HG02610 (cell line): ENCODE data around the gene SLC27A3.

ENCODE experiments used
- ATAC-seq: cut with Tn5 transposase; IDR thresholded peaks from one replicate; pipeline ENCODE4 v1.9.1; 2021; ENCODE audit warnings: mild to moderate bottlenecking, moderate library complexity; ENCODE audit not compliant: unreplicated experiment

SLC27A3 gene, protein sequence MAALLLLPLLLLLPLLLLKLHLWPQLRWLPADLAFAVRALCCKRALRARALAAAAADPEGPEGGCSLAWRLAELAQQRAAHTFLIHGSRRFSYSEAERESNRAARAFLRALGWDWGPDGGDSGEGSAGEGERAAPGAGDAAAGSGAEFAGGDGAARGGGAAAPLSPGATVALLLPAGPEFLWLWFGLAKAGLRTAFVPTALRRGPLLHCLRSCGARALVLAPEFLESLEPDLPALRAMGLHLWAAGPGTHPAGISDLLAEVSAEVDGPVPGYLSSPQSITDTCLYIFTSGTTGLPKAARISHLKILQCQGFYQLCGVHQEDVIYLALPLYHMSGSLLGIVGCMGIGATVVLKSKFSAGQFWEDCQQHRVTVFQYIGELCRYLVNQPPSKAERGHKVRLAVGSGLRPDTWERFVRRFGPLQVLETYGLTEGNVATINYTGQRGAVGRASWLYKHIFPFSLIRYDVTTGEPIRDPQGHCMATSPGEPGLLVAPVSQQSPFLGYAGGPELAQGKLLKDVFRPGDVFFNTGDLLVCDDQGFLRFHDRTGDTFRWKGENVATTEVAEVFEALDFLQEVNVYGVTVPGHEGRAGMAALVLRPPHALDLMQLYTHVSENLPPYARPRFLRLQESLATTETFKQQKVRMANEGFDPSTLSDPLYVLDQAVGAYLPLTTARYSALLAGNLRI

GRCh38 chr1:153774780-153775457, at the start of gene SLC27A3:
SLC27A3 (plus strand) TSS chr1:153775407; CDS start chr1:153775498, 91 bp downstream.
- peak; percentile 28 for ATAC-seq

DNA sequence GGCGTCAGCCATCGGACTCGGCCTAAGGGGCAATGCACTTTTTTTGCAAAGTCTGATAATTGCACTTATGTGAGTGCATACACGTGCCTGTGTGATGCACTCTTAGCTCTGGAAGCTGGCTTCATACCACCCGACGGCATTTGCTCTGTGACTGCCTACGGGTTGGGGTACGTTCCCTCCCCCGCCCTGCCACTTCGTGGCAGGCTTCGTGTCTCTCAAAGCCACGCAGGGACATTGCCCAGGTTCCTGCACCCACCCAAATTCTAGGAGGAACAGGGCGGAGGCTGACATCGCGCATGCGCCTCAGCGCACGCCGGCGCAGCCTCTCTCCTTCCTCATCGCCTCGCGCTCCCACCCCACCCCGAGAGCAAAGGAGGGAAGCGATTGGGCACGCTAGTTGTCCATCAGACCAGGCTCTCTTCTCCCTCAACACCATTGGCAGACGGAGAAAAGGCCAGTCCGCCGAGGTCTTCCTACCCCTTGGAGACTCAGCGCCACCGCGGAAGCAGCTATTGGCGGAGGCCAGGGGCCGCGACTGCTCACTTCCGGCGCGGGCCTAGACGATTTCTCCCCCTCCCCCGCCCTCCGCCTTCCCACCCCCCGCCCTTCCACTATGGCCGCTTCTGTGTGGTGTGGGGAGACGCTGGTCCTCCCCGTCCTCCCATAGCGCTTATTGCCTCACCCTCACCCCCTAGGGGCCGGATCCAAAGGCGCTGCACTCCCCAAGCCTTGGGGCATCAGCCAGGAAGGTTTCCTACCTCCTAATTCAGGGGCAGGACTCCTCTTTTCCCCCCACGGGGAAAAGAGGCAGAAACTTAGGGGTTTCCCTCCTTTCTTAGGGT, 47.5 kb upstream of the SLC27A3 start, which contains the start of gene INTS3:
Gene INTS3 (plus strand): TSS at position 588 of the 842 bp plus-strand sequence. CDS start 585 bp downstream, outside the sequence.
- peak; percentile 94 for ATAC-seq

DNA sequence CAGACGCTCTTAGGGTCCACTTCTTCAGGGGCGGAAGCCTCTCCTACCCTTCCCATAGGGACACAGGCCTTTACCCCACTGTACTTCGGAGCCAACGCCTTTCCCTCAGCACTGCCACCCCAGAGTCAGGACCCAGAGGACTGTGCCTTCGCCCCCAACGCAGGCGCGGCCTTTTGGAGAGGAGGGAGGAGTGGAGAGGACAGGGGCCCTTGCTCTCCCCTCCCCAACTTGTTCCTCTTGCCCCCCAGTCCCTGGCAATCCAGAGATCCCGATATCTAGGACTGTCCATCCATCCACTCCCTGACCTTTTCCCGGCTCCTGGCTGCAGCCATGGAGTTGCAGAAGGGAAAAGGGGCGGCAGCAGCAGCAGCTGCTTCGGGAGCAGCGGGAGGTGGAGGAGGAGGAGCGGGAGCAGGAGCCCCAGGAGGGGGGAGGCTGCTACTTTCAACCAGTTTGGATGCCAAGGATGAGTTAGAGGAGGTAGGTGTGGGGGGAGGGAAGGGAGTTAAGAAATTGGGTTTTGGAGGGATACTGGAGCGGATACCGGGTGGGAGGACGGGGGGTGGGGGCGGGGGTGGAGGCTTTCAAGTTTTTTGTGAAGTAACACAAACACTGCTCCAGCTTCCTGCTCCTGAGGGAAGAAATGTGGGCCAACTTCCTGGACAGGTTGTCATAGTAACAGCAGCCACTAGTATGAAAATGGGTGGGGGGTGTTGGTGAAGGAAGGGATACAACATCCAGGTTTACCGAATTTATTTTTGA, 46.7 kb upstream of the SLC27A3 start:
- ATAC-seq: no peak

DNA sequence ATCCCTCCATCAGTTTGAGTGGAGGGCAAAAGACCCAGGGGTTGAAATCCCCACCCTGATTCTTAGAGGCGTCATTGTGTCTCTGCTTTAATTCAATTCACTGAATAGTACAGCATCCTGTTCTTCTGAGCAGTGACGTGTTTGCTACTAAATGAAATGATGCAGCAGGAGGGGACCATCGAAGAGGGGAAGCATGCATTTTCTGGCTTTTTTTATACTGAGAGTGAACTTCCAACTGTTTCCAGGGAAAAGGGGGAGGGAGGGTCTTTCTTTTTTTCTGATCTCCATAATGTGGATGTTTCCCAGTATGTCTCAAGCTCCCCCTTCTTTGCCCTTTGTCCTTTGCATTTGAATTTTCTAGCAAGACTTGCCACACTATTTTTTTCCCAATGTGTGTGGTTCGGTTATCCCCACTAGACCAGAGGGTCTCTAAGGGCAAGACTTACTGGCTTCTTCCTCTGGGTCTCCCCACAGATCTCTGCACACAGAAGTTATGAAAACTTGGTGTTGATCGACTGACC, 44.7 kb upstream of the SLC27A3 start:
- no peak for ATAC-seq

DNA sequence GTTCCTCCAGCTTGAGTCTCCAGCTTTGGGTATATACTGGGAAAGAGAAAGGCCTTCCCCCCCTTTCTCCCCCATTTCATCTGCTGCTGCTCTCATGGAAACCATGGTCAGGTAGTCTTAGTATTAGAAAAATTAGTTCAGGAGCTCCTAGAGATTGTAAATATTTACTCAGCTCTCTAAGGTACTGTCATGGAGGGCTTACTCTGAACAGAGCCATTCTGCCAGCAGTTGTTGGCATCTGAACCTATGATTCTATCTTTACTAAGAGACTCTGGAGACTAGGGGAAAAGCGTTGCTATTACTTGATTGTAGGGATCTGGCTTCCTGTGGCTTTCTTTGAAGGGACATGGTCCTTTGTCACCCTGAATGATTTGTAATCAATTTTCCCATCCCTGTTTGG, 41.2 kb upstream of the SLC27A3 start:
- ATAC-seq: no peak

- ATAC-seq: peak; percentile 26
Measured at GRCh38 chr1:153734396-153735089, 40.7 kb upstream of the SLC27A3 start.

- ATAC-seq: no peak
Measured at GRCh38 chr1:153735090-153735420, 40.2 kb upstream of the SLC27A3 start.

DNA sequence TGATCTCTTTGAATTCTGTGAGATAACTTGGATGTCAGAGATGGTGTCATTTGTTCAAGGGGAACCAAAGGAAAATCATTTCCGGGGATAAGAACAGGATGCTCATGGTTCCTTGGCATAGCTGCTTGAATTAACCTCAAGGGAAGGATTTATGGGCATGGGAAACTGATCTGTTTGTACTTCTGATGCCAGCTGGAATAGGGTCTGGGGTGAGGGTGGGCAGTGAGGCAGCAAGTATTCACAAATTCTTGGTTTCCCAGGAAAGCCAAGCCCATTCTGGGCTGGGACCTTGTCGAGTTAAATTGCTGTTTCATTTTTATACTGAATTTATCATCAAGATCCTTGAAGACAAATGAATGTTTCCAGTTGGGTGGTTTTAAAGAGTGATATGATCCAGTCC, 33.2 kb upstream of the SLC27A3 start:
- ATAC-seq: no peak

- ATAC-seq: peak; percentile 77
Measured at GRCh38 chr1:153742411-153743142, 32.6 kb upstream of the SLC27A3 start.

DNA sequence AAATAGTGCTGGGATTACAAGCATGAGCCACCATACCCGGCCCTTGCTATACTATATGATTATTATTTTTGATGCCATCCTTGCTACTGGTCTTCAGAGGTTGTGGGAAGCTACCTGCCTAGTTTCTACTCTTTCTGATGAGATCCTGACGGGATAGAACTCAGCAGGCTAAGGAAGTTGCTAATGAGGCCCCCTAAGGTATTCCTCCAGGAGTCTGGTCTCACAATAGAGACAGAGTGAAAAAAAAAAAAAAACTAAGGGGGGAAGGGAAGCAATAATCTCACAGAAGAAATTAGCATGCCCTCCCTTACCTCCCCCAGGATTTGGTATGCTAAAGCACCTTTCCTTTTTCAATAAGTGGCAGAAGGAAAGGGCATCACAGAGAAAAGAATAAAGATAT, 29.8 kb upstream of the SLC27A3 start:
- ATAC-seq: no peak

DNA sequence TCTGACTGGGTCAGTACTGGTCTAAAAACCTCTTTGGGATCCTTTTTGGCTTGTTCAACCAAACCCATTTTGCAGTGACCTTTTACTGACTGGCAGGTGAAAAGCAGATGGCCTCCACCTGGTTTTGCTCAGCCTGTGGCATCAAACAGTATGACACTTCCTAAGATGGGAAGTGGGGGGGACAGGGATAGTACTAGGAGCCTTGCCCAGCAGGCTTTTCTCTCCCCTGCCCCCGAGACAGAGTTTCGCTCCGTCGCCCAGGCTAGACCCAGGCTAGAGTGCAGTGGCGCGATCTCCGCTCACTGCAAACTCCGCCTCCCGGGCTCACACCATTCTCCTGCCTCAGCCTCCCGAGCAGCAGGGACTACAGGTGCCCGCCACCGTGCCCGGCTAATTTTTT, 29.0 kb upstream of the SLC27A3 start:
- ATAC-seq: no peak

DNA sequence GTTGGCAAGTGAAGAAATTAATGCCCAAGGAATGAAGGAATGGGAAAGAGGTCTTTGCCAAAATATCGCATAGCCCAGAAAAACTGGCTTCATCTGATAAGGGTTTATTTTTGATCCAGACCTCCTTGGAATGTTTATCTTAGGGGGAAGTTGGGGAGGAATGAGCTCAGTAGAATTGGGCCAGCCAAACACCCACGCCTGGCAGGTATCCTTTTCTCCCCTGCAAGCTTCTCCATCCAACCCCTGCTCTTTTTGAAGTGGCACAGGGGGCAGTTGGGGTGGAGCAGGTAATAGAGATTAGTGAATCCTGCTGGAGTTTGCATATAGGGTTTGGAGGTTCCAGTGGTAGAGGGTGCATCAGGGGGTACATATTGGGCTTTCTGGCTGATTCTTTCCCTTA, 26.3 kb upstream of the SLC27A3 start:
- ATAC-seq: no peak

GRCh38 chr1:153749408-153750005, 25.7 kb upstream of the SLC27A3 start:
- ATAC-seq: peak; percentile 81

DNA sequence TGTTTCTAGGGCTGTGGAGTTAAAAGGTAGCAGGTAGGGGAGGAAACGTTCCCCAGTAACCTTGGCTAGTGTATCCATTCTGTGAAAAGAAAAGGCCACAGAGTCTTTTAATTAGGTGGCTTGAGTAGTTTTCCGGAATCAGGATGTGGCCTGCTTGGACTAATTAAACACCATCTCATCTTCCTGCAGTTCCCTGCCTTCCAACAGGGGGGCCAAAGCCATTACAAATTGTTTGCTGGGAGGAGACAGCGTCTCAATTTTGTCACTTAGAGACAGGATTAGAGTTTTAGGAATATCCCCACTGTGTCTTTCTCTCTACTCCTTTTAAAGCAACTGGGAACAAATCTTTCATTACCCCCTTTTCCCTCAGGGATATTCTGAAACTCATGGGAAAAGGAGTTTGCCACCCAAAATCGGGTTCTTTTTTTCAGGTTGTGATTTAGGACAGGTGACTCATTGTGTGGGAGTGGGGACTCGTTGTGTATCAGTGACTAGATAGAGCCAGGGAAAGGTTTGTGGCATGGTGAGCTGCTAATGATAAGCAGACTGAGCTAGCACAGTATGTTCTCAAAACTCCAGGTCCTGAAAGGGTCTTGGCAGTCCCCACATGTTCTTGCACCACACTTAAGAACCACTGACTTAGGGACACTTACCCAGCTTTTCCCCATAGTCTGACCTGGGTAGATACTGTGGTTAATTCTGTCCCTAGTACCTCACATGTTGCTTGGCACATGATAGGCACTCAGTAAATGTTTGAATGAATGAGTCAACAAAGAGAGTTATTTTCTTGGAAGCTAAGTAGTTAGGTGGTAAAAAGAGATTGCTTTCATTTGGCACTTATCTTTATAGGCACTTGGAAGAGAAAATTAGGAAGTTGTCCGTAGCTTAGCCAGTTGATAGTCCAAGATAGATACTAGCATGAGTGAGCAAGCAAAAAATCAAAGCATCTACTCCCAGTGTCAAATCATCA, 24.9 kb upstream of the SLC27A3 start:
- no peak for ATAC-seq

GRCh38 chr1:153752072-153752471, 23.1 kb upstream of the SLC27A3 start:
- no peak for ATAC-seq

- no peak for ATAC-seq
Measured at GRCh38 chr1:153752571-153753195, 22.5 kb upstream of the SLC27A3 start.

GRCh38 chr1:153754266-153754665, 20.9 kb upstream of the SLC27A3 start:
- no peak for ATAC-seq
